Ammon's horn (tissue), 1 donor: Measurements from ENCODE around the gene TMEM167A.

Source experiments
- DNase-seq: peaks from one replicate; pipeline ENCODE4 v3.0.0-alpha.2; 2016; ENCODE audit warnings: low spot score

Gene TMEM167A, protein sequence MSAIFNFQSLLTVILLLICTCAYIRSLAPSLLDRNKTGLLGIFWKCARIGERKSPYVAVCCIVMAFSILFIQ

DNA sequence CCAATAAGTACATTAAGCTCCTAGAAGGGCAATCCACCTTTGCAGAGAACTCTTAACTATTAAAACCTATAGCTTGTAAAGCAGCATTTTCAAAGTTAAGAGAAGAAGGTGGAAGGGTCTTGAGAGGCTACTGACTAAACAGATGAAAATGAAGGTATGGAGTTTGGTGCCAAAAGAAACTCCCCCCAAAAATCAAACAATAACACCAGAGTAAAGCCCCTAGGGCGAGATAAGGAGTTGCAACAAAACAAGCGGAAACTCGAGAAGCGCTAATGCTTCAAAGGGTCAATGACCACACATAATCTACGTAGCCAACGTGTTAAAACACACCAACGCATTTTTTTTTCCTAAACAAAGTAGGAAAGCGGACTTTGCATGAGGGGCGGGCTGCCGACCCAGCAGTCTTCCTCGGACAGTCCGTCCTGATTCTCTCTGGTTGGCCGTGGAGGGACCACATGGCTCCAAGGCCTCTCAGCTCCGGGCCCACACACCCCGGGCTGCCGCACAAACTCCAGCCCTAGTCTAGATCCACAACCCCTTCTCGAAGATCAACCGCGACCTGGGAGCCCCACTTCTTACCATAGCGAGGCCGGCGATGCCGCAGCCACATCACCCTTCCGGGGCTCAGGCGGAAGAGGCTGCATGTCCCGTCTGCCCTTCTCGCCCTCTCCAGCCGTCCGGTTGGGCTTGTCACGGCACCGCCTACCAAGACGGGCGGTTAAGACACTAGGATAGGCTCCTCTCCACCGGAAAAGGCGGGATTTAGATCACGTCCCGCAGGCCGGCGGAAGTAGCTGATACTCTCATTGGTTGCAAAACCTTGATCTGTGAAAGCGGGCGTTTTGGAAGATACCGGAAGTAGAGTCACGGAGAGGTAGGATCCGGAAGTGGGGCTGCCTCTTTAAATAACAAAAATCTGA, at the start of gene TMEM167A, which contains the start of gene XRCC4:
Gene TMEM167A, minus strand, starts transcription at position 653 of the 920 bp plus-strand sequence. Its CDS starts 71 bp downstream, at position 582.
Gene XRCC4, plus strand, starts transcription at position 806 of the 920 bp plus-strand sequence. CDS start 27,373 bp downstream, outside the sequence.
- peak; percentile 100 for DNase-seq

DNA sequence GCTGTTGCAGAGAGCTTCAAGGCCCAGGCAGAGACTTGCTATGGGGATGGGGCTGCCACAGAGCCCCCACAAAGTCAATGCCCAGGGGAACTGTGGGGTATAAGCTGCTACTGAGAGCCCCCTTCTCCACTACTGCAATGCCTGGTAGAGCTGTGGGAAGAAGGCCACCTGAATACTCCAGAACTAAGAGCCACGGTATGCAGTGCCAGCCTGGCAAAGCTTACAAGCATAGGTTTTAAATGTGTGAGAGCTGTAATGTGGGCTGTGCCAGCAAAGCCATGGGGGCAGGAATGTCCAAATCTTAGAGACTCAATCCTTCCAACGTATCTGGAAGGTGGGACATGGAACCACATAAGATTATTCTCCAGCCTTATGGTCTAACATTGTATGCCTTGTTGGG, 49.3 kb upstream of the TMEM167A start:
- no peak for DNase-seq

DNA sequence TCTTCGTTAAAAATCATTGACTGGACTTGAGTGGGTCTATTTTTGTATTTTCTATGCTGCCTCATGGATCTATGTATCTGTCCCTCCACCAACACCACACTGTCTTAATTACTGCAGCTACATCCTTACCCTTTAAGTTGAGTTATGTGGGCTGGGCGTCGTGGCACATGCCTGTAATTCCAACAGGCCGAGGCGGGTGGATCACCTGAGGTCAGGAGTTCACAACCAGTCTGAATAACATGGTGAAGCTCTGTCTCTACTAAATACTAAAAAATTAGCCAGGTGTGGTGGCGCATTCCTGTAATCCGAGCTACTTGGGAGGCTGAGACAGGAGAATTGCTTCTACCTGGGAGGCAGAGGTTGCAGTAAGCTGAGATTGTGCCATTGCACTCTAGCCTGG, 48.4 kb upstream of the TMEM167A start:
- DNase-seq = no peak

DNA sequence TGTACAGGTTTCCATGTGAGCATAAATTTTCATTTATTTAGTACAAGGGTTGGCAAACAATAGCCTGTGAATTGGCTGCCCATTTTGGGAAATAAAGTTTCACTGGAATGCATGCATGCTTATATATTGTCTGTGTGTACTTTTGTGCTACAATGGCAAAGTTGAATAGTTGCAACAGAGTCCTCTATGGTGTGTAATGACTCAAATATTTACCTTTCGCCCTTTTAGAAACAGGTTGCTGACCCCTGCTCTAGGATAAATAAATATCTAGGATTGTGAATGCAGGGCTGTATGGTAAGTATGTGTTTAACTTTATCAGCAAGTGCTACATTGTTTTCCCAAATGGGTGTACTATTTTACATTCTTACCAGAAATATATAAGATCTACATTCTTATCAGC, 47.4 kb upstream of the TMEM167A start:
- DNase-seq = no peak

DNA sequence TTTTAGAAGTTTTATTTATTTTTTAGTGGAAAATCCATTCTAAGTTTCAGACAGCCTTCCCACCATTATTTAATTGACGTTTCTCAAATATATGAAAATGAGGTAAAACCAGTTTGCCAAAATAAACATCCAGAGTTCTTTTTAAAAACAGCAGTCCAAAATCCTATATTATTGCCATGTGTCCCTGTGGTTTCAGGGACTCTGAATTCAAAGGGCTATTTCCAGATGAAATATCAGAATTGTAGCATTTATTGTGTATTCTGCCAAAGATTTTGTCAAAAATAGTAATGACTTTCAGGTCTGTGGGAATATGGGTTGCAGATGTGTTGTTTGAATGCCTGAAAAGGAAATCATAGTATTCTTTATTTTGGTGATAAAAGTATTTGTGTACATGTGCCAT, 41.8 kb upstream of the TMEM167A start:
- no peak for DNase-seq

DNA sequence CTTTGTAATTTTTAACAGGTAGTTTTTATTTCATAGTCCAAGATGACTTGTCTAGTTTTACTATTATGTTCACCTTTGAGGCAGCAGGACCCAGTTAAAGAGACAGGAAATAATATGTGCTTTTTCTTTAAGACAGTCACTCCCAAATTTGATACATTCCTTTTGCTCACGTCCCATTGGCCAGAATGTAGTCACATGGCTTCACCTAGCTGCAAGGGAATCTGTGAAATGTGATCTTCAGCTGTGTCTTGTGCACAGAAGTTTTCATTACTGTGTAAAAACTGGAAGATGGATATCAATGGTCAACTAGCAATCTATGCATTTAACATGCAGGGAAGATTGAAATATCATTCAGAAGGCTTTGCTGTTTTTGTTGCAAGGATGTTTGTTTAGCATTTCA, 41.3 kb upstream of the TMEM167A start:
- no peak for DNase-seq

DNA sequence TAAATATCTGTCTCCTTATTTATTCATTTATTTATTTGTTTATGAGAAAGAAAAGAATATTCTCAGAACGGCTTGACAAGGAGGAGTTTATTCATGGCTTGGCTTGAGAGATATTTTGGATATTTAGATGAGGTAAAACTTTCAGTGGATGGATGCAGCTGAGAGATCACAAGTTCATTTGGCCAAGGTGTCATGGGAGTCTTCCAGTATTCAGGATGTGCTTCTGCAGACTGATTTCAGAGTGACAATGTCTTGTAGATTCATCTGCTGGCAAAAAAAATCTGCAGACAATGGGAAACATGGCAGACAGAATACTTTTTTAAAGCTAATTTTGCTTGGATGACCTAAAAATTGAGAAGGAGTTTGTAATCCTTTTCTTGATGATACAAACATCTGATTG, 38.6 kb upstream of the TMEM167A start:
- DNase-seq = no peak

DNA sequence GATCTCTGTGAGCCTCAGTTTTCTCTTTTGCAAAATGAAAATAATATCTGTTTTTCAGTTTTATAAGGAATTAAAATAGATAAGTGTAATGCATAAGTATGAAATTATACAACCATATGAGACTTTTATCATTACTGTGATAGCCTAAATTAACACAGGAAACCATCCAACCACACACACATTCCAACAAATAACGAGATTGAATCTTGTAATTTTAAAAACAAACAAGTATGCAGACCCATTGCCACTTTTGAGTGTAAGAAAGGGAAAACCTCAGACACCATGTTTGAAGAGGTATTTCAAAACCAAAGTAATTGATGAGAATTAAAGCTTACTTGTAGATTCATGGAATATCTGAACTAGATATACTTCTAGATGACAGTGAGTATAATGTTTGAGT, 32.2 kb upstream of the TMEM167A start:
- no peak for DNase-seq

DNA sequence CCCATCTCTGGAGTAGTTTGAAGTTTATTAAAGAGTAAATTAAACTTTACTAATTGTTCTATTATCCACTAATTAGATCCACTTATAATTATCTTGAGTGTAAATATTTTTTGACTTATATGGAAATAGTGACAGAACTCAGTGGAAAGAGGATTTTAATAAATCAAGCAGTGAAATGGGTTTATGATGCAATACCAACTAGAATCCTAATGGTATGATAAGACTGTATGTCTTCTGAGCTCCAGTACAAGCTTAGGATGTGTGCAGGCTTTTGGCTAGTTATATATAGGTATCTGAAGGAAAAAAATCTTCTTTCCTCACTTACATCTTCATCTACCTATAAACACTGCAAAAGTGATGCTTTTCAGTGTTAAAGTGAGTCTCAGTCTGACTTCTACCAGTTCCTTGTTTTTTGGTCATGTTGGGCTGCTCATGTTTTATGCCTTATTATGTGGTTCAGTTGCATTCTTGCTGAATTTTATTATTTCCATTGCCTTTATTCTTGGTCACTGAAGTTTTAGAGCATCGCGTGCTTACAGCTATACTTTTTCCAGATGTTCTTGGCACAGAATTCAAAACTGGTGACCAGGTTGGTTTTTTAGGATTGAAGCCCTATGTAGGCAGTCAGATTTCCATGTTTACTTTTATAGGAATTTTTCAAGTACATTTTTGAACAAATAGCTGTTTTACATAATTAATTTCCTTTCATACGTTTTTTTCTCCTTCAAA, 30.7 kb upstream of the TMEM167A start:
- DNase-seq = no peak

DNA sequence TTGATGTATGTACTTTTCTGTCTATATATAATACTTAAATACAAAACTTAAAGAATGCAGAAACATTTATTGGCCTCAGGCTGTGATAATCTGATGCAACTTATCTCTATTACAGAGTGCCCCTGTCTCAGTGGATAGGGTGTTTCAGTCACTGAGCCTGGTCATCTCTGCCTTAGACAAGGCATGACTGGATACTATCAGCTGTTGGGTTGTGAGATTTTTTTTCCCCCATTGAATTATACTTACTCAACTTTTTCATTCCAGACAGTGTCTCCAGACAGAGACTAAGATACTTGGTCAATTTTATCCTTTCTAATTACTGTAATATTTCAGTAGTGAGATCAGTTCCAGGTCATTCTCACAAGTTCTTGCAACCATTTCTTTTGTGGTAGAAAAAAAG, 26.8 kb upstream of the TMEM167A start:
- DNase-seq = no peak

DNA sequence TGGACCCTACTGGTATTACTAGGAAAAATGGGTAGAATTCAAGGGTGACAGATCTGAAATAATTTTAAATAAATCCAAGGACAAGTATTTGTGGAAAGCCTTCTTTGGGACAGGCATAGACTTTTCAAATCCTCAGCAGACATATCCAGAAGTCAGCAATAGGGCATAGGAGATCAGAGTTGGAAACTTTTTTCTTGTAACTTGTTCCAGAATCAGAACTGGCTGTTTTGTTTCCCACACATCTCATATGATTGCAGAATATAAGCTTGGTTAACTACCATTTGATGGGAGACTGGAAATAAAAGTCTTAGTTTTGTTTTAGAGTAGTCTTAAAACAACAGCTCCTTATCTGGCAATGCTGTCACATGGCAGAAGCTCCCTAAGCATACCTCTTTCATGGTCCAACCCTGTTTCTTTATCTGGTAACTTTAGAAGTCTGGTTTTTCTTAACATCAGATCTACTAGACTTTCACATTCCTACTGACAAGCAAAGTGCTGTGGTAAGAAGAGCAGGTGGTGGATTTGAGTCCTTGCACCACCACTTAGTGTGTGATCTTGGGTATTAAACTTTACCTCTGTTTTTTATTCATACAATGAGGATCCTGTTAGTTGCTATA, 25.3 kb upstream of the TMEM167A start:
- DNase-seq = no peak

DNA sequence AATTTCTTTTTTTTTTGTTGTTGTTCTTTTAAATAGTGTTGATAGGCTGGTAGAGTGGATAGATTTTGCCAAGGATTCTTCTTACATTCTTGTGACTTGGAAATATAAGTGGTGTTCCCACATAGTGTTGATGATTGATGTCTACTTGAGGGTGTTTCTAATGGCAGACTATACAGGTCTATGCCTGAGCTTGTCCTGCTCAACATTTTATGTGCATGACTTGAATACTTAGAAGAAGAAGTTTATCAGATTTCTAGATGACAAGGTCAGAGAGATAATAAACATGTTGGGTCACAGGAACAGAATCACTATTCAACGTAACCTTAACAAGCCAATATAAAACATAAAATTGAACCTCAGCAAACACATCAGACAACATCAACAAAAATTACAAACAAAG, 24.3 kb upstream of the TMEM167A start:
- no peak for DNase-seq

DNA sequence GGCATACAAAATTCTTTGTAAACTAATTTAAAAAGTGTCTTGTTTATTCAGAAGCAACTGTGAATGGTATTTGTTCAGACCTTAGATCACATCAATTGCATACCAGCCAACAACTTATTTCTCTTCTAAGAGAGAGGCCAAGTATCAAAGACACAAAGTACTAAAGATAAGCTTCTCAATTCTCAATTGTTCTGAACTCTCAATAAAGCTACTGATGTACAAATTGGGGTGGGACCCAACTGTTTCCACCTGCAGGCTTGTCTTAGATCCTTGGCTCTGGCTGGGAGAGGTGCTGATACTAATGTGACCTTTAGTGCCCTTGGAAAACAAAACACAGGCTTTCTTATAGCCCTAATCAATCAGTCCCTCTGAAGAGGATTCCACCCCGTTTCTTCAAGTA, 22.3 kb upstream of the TMEM167A start:
- peak; percentile 2 for DNase-seq

DNA sequence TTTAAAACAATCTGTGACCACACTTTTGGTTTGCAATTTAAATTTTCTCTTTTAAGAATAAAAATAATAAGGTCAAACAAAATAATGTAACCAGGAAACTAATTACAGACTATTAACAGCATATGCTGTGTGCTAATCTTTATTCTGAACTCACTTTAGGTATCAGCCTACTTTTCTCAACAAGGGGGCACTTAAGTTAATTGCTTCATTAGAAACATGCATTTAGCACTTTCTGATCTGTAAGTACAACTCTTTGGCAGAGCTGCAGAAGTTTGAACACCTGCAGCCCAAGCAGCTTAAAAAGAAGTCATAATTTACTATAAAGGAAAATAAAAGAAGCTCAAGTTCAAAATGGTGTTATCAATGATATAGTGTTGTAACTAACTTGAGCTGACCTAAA, 21.8 kb upstream of the TMEM167A start:
- no peak for DNase-seq

DNA sequence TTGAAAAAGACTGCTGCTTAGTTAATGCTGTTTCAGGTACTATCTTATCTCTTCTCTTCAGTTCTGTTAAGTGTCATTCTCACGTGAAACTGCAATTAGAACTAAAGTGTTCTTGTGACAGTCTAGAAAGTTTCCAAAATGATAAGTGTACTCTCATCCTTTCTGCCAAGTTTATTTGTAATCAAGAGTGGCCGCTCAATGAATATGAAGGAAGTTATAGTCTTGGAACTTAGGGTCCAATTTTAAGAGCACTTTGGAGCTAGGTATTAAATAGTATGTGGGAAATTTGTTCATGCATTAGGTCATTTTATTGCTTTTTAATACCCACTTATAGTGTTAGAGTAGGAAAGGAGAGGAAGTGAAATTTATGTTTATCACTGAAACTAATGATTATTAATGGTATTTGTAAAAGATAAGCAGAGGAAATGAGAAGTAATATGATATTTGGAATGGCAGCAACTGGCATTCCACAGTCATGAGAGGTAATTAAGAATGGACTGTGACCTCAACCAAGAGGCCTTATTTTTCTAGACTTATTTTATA, 20.6 kb upstream of the TMEM167A start:
- no peak for DNase-seq

DNA sequence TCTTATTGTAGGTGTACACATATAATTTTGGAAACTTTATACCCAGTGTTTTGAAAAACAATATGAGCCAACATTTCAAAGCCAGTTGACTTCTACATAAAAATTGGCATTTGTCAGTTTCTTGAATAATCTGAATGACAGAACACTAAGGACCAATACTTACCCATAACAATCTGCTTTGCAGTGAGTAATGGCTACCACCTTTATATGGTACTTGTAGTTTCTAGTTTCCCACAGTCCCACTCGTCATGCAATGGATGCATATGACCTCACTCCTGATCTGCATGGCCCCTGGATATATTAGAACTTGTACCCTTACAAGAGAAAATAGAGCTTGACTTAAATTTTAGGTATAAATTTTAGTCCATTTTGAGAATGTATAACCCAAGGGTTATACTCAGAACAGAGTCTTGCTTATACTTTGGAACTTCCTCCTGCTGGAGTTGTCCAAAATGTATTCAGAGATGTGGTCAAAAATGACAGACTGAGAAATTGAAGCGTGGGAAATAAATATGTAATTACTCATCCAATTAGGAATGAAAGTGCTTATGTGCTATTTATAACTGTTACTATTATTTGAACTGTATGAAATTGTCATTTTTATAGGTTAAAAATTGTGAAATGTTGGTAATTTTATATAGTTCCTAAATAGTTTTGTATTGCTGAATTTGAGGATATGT, 19.6 kb upstream of the TMEM167A start:
- DNase-seq = no peak

DNA sequence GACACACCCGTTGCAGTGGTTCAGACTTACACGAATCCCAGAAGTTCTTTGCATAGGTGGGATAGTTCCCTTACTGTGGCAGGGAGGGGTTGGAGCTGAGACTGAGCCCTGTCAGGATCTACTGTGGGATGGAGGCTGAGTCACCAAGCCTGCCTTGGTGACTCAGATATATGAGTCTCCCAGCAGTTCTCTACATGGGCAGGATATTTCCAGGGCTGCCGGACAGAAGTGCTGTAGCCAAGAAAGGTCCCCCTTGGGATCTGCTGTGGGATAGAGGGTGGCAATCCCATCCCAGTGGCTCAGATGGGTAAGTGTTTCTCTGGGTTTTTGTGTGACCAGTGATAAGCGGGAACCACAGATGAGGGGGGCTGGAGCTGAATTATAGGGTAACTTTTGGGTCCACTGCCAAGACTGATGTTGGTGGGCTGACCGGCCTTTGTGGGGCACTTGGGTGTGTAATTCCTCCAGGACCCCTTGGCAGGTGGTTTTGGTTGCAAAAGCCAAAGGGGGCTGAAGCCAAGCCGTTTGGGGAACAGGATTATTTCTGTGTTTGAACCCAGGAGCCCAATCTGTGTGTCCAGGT, 18.9 kb upstream of the TMEM167A start:
- DNase-seq = peak; percentile 5

DNA sequence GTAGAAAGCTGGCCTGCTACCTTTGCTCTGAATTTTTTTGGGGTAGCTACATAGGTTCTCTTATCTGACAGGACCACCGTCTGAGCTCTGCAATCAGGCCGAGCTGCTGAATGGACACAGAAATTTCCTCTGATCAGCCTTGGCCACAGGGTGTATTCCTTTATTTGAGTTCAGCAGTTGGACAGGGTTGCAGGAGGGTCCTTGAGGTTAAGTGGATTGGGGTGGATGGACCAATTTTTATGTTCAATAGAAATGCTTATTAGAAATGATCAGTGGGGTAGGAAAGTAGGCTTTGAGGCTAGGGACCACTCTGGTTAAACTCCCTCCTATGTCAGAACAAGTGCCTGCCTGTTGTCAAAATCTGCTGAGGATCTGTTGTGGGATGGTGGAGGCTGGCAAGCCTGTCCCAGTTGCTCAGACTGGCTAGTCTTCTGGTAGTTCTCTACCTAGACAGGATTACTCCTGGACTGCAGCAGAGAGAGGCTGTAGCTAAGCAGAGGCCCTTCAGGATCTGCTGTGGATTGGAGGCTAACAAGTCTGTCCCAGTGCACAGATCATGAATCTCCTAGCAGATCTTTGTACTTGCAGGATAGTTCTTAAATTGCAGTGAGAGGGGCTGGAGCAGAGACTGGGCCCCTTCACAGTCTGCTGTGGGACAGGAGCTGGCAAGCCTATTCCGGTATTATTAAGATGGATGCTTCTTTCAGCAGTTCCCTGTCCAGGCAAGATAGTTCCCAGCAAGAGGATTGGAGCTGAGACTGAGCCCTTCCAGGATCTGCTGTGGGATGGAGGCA, 18.2 kb upstream of the TMEM167A start:
- DNase-seq = no peak

DNA sequence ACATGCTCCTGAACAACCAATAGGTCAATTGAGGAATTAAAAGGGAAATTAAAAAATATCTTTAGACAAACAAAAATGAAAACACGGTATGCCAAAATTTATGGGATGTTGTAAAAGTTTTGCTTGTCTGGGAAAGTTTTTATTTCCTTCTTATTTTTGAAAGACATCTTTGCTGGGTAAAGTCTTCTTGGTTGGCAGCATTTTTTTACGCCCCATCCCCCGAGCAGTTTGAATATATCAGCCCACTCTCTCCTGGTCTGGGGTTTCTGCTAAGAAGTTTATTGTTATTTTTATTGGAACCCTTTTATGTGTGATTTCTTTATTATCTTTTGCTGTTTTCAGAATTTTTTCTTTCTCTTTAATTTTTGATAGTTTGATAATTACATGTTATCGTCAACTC, 16.5 kb upstream of the TMEM167A start:
- DNase-seq = no peak

DNA sequence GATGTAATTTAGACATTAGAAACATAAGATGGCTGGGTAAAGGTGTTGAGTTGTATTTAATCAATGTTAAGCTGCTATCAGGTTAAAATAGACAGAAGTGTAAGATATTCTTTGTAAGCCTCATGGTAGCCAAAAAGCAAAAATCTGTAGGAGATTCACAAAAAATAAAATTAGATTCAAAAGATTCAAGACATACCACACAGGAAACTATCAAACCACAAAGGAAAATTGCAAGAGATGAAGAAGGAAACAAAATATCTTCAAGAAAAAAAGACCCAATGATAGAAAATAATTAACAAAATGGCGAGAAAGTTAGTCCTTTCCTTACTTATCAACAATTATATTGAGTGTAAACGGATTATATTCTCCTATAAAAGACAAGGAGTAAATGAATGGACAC, 15.4 kb upstream of the TMEM167A start:
- no peak for DNase-seq
